Dendritic cell treated with granulocyte-macrophage colony-stimulating factor and Interleukin-4, amounts not matched to agents 40 ng/mL and 50 ng/mL, for 4 days (primary cell): ENCODE measurements around the gene CDK4.
A peak's percentile ranks its signal among the peaks of the same experiment; 100 is the strongest.
"Not testable (repeated sequence)": the region's sequence is repeated elsewhere in the genome, so short reads cannot be mapped to it uniquely, and the experiment has no call there.

ENCODE experiments used
- H3K27ac Mint-ChIP-seq: one replicate; pipeline ENCODE4 v1.8.0; 2022; ENCODE audit warnings: mild to moderate bottlenecking, mixed read lengths
- H3K27me3 Mint-ChIP-seq: one replicate; pipeline ENCODE4 v1.8.0; 2022; ENCODE audit warnings: mild to moderate bottlenecking, mixed read lengths
- H3K36me3 Mint-ChIP-seq: one replicate; pipeline ENCODE4 v1.8.0; 2022; ENCODE audit warnings: low read depth, mixed read lengths
- H3K4me1 Mint-ChIP-seq: one replicate; pipeline ENCODE4 v1.8.0; 2022; ENCODE audit warnings: low read depth, mixed read lengths
- H3K4me3 Mint-ChIP-seq: one replicate; pipeline ENCODE4 v1.8.0; 2022; ENCODE audit warnings: mild to moderate bottlenecking, moderate library complexity, mixed read lengths
- H3K9me3 Mint-ChIP-seq: one replicate; pipeline ENCODE4 v1.8.0; 2022; ENCODE audit warnings: mixed read lengths
- intact Hi-C: fragments of 100-400 bp; cut with micrococcal nuclease; formaldehyde crosslinking; loops from one replicate; pipeline ENCODE4 v1.15.0; 2022

The CDK4 gene

DNA sequence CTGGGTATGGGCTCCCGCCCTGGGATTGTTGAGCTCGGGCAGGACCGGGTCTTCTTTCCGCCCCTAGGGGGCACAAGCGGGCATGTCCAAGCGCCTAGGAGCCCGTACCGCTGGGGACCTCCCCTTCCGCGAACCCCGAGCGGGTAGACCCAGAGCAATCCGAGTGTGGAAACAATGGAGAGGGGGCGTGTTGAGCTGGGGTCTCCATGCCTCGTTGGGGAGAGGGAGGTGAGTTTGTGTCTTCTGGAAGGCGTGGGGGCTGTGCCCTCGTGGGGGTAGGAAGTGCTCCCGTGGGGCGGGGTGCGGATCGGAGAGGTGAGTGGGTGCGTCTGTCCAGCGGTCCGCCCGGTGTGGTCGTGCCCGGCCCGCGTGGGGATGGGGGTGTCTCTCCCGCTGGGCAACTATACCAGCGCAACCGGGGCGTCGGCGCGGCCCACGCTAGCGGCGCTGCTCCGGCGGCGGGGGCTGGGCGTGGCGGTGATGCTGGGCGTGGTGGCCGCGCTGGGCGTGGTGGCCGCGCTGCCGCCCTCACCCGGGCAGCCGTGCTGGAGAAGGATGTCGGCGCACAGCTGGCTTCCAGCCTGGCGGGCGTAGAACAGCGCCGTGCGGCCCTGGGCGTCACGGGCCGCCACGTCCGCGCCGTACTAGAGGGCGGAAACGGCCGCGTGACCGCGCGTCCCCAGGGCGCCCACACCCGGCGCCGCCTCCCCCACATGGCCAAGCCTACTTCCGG, 25.8 kb downstream of the CDK4 start:
- peaks cover 8% of the 10 kb centered on the region for H3K9me3 Mint-ChIP-seq
- no peaks in the 10 kb centered on the region for H3K27me3 Mint-ChIP-seq
- peak overlapping the region; percentile 33 for H3K27ac Mint-ChIP-seq
- H3K36me3 Mint-ChIP-seq = peaks cover 60% of the 10 kb centered on the region
- no peaks in the 10 kb centered on the region for H3K4me1 Mint-ChIP-seq
- intact Hi-C loops = no loop called here
- H3K4me3 Mint-ChIP-seq = peak overlapping the region; percentile 60

DNA sequence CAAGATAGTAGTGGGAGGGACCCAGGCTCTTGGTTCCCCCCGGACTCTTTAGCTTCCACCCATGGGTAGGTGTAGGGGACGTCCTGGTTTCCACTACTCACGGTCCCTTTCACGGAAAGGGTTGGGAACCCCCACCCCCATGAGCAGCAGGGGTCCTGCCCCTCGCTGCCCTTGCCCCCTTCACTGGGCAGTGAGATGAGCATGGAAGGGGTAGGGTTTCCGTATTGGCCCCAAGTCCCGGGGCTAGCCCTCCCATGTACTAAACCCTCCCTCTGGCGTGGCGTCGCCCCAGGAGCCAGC, 26.3 kb downstream of the CDK4 start:
- H3K27ac Mint-ChIP-seq = peak overlapping the region; percentile 33
- H3K4me3 Mint-ChIP-seq = no peak overlapping the region
- peaks cover 60% of the 10 kb centered on the region for H3K36me3 Mint-ChIP-seq
- intact Hi-C loops = no loop called here
- H3K4me1 Mint-ChIP-seq = no peaks in the 10 kb centered on the region
- no peaks in the 10 kb centered on the region for H3K27me3 Mint-ChIP-seq
- peaks cover 8% of the 10 kb centered on the region for H3K9me3 Mint-ChIP-seq

DNA sequence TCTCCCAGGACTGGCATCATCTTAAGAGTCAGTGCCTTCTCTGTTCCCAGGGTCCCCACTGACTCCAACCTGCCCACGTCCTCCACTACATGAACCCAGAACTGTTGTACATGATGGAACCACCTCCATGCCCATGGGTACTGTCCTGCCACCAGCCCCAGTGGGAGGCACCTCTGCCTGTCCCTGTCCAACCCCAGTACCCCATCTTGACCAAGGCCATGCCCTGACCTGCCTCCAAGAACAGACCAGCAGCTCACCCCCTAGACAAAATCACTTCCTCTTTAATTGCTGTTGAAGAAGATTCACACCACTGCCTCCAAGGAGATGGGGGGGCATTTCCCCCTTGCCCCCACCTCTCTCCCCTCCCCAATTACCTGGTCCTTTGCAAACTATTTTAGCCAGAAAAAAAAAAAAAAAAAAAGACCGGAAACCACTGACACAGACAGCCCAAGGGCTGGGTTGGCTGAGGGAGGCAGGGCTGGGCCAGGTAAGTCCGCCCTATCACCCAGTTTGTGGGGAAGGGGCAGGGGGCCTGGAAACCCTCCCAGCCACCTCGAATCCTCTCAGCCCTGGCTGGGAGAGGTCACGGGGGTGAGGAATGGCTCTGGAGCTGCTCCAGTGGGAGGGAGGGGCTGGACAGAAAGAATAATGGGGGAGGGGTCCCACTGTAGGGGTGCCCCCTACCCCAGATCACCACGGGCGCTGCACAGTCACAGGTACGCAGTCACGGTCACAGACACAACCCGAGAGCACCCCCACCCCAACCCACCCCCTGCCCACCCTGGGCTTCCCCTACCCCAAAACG, 27.0 kb downstream of the CDK4 start:
- Mint-ChIP-seq H3K4me1 (no peaks in the 10 kb centered on the region), H3K27ac (no peak overlapping the region), H3K9me3 (peaks cover 8% of the 10 kb centered on the region), H3K36me3 (peaks cover 61% of the 10 kb centered on the region), H3K4me3 (no peak overlapping the region), H3K27me3 (no peaks in the 10 kb centered on the region)
- intact Hi-C loops = no loop called here

DNA sequence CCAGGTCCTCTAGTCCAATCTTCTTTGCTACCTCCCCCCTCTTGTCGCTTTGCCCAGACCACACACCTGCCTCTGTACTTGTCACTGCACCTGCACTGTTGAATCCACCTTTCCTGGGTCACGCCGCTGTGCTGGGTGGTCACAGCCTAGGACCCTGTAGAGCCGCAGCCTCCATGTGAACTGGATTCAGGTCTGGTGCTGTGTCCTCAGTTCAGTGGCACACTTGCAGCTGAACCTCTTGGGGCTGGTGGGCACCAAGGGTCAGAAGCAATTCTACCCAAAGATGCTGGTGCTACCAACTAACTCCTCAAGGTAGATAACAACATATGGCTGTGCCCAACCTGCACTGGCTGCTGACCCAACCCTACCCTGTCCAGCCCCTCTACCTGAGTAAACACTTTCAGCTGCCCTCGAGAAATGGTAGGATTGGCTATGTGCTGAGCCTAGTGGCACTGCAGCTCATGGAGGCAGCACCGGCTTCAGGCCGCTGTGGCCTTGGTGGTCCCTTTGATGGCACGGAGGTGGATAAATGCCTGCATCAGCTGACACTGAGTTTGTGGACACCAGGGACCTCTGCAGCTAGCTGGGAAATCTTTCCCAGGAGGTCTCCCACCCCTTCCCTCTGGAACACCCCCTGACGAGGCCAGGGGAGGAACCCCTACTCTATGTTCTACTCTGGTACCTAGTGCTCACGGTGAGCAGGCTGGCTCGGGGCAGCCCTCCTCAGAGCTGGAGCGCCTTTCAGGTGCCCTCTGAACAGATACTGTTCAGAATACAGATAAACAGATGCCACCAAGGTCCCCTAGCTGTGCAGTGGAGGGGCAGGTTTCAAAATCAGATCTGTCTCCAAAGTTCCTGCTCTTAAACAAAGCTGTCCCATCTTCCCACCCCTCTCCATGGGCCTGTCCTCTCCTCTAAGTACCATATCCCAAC, 27.8 kb downstream of the CDK4 start:
- peaks cover 65% of the 10 kb centered on the region for H3K36me3 Mint-ChIP-seq
- H3K4me1 Mint-ChIP-seq = no peaks in the 10 kb centered on the region
- intact Hi-C loops = no loop called here
- no peak overlapping the region for H3K4me3 Mint-ChIP-seq
- H3K27ac Mint-ChIP-seq = no peak overlapping the region
- H3K9me3 Mint-ChIP-seq = peaks cover 8% of the 10 kb centered on the region
- no peaks in the 10 kb centered on the region for H3K27me3 Mint-ChIP-seq

DNA sequence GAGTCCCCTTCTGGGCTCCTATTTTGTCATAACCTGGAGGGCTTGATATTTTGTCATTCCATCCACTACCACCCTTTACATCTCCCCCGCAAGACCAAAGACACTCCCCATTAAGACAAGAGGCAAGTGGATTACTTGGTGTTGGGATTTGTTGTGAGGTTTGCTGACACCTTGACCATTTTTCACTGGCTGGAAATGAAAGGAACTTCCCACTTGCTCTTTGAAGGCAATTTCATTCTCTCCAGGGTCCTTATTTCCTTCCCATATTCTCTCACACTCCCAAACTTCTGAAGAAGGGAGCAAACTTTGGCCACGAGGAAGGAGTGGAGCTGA, 28.5 kb downstream of the CDK4 start:
- Mint-ChIP-seq H3K4me3 (no peak overlapping the region), H3K9me3 (peaks cover 8% of the 10 kb centered on the region), H3K36me3 (peaks cover 66% of the 10 kb centered on the region), H3K27me3 (no peaks in the 10 kb centered on the region), H3K27ac (no peak overlapping the region), H3K4me1 (no peaks in the 10 kb centered on the region)
- intact Hi-C loops = no loop called here

DNA sequence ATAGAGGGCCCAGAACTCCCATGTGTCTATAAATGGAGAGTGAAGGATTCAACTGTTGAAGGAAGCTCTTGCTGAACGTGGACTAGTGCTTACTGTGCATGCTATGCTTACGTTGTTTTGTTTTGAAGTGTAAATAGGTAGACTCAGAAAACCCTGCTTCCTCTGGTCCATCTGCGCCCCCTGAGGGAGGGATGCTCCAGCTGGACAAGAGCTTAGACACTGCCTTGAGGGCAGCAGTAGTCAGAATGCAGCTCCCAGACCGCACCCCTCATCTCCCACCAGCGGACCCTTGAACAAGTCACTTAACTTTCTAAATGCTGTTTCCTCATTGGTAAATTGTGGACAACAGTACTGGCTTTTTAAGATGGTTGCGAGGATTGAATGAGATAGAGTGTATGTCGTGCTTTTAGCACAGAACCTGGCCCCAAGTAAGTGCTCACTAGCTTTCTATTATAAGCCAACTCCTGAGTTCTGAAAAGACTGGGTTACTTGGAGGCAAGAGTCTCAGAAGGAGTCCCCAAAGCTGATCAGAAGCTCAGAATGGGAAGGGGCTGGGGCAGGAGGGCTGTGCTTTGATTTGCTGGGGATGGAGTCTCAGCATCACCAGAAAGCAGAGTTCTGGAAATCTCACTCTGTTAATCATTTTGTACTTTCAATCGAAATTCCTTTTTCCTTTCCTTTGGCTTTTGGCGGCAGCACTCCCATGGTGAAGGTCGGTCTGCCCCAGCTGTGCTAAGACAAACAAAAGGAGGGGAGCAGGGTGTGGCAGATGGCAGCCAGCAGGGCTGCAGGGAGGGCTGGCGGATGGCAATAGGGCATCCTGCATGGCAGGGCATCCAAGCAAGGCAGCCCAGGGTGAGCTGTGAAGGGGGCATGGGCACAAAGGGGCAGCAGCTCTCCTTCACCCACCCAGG, 29.1 kb downstream of the CDK4 start:
- Mint-ChIP-seq H3K36me3 (peaks cover 66% of the 10 kb centered on the region), H3K4me1 (no peaks in the 10 kb centered on the region), H3K4me3 (no peak overlapping the region), H3K27ac (peak overlapping the region; percentile 46), H3K9me3 (peaks cover 8% of the 10 kb centered on the region), H3K27me3 (no peaks in the 10 kb centered on the region)
- intact Hi-C loops = no loop called here

DNA sequence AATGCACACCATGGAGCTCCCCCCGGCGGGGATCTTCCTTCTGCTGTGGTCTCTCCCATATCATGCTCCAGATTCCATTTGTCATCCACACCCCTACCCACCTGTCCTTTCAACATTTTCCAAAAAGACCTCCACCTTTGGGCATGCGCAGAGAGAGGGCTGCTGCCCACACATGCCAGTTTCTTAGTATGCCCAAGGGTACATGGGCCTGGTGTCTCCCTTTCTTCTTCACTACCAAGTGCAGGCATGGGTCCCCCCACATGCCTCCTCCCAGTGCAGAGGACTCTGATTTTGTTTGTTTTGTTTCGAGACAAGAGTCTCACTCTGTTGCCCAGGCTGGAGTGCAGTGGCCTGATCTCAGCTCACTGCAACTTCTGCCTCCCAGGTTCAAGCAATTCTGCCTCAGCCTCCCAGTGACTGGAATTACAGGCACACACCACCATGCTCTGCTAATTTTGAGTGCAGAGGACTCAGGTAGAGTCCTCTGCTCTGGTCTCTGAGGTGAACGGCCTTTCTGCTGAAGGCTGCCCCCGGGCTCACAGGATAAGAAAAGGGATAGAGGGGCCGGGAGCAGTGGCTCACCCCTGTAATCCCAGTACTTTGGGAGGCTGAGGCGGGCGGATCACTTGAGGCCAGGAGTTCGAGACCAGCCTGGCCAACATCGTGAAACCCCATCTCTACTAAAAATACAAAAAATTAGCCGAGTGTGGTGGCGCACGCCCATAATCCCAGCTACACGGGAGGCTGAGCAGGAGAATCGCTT, 30.1 kb downstream of the CDK4 start:
- intact Hi-C loops, H3K9me3 Mint-ChIP-seq, H3K4me3 Mint-ChIP-seq, H3K27me3 Mint-ChIP-seq, H3K27ac Mint-ChIP-seq, H3K4me1 Mint-ChIP-seq: not testable (repeated sequence)
- peaks cover 66% of the 10 kb centered on the region for H3K36me3 Mint-ChIP-seq

DNA sequence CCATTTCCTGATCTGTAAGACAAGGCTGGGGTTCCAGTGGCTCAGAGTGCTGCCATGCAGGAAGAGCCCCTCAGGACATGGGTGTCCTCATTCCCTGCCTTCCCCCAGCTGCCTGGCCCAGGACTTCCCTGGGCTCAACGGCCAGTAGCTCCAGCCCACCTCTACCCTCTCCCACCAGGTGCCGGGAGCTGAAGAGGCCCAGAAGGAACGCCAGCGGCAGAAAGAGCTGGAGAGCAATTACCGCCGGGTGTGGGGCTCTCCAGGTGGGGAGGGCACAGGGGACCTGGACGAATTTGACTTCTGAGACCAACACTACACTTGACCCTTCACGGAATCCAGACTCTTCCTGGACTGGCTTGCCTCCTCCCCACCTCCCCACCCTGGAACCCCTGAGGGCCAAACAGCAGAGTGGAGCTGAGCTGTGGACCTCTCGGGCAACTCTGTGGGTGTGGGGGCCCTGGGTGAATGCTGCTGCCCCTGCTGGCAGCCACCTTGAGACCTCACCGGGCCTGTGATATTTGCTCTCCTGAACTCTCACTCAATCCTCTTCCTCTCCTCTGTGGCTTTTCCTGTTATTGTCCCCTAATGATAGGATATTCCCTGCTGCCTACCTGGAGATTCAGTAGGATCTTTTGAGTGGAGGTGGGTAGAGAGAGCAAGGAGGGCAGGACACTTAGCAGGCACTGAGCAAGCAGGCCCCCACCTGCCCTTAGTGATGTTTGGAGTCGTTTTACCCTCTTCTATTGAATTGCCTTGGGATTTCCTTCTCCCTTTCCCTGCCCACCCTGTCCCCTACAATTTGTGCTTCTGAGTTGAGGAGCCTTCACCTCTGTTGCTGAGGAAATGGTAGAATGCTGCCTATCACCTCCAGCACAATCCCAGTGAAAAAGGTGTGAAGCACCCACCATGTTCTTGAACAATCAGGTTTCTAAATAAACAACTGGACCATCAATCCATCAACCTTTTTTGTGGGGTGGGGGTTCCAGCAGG, 31.2 kb downstream of the CDK4 start:
- intact Hi-C loops = no loop called here
- peaks cover 1% of the 10 kb centered on the region for H3K9me3 Mint-ChIP-seq
- H3K4me1 Mint-ChIP-seq = no peaks in the 10 kb centered on the region
- no peak overlapping the region for H3K27ac Mint-ChIP-seq
- no peaks in the 10 kb centered on the region for H3K27me3 Mint-ChIP-seq
- H3K36me3 Mint-ChIP-seq = peaks cover 66% of the 10 kb centered on the region
- H3K4me3 Mint-ChIP-seq = no peak overlapping the region

DNA sequence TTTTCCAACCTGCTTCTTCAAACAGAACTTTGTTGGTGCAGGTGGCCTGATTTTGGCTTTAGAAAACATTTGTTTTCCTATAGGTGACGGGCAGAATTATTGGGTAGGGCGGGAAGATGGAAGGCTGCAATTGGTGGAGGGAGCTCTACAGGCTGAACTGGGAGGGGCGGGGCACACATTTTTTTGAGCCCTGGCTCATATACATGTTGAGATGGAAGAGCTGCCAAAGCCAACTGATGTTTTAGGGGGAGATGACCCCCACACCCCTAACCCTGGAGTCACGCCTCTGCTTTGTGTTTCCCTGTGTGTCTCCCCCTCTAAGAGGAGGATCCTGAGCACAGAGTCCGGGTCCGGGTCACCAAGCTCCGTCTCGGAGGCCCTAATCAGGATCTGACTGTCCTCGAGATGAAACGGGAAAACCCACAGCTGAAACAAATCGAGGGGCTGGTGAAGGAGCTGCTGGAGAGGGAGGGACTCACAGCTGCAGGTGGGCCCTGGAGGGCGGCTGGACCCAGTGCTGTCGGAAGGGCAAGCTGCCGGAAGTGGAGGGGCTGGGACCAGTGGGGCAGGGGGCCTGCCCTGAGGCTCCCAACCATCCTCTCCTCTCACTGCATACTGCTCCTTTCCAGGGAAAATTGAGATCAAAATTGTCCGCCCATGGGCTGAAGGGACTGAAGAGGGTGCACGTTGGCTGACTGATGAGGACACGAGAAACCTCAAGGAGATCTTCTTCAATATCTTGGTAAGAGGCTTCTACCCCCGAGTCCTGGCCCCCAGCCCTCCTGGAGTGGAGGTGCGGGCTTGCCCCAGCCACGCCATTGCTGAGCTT, 32.1 kb downstream of the CDK4 start:
- Mint-ChIP-seq H3K4me3 (no peak overlapping the region), H3K27me3 (no peaks in the 10 kb centered on the region), H3K36me3 (peaks cover 70% of the 10 kb centered on the region), H3K4me1 (no peaks in the 10 kb centered on the region), H3K27ac (no peak overlapping the region), H3K9me3 (no peaks in the 10 kb centered on the region)
- intact Hi-C loops = no loop called here

DNA sequence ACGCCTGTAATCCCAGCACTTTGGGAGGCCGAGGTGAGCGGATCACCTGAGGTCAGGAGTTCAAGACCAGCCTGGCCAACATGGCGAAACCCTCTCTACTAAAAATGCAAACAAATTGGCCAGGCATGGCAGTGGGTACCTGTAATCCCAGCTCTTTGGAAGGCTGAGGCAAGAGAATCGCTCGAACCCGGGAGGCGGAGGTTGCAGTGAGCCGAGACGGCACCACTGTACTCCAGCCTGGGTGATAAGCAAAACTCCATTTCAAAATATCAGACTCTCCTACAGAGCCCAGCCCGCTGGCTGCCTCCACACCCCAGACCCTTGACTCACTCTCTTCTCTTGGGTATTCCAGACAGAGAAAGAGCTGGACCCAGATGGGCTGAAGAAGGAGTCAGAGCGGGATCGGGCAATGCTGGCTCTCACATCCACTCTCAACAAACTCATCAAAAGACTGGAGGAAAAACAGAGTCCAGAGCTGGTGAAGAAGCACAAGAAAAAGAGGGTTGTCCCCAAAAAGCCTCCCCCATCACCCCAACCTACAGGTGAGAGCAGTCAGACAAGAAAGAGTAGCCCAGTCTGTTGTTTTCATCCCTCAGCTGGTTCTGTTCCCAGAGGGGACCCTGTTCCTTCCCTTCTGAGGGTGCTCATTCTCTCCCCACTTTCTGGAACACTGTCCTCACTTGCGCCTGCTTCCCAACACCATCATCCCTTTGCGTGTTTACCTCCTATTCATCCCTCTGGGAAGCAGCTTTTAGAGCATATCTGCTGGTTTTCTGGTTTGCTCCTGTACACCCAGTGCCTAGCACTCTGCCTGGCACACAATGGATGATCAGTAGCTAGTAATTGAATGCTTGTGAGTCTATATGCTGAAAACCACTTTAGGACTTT, 33.2 kb downstream of the CDK4 start:
- Mint-ChIP-seq H3K27me3 (no peaks in the 10 kb centered on the region), H3K4me3 (no peak overlapping the region), H3K4me1 (no peaks in the 10 kb centered on the region), H3K27ac (no peak overlapping the region), H3K9me3 (no peaks in the 10 kb centered on the region), H3K36me3 (peaks cover 78% of the 10 kb centered on the region)
- intact Hi-C loops = no loop called here
